Nephron progenitor cell (in vitro differentiated cells): ENCODE measurements around the gene RRAD.
A peak's percentile ranks its signal among the peaks of the same experiment; 100 is the strongest.
"Not testable (repeated sequence)": the region's sequence is repeated elsewhere in the genome, so short reads cannot be mapped to it uniquely, and the experiment has no call there.

Experiments
- DNase-seq: peaks from one replicate; pipeline ENCODE4 v3.0.0; 2021
- H3K27ac Mint-ChIP-seq: 2 replicates; pipeline ENCODE4 v1.8.0; 2021; ENCODE audit warnings: mild to moderate bottlenecking, moderate library complexity, mixed read lengths
- H3K27me3 Mint-ChIP-seq: 2 replicates; pipeline ENCODE4 v1.8.0; 2021; ENCODE audit warnings: mild to moderate bottlenecking, low read depth, mixed read lengths; ENCODE audit not compliant: poor library complexity
- H3K36me3 Mint-ChIP-seq: 2 replicates; pipeline ENCODE4 v1.8.0; 2021; ENCODE audit warnings: low read depth, mixed read lengths
- H3K4me1 Mint-ChIP-seq: 2 replicates; pipeline ENCODE4 v1.8.0; 2021; ENCODE audit warnings: mixed read lengths
- H3K4me3 Mint-ChIP-seq: 2 replicates; pipeline ENCODE4 v1.8.0; 2021; ENCODE audit warnings: mild to moderate bottlenecking, moderate library complexity, mixed read lengths
- H3K9me3 Mint-ChIP-seq: 2 replicates; pipeline ENCODE4 v1.8.0; 2021; ENCODE audit warnings: mild to moderate bottlenecking, moderate library complexity, mixed read lengths
- TF ChIP-seq, protein P1 (sequence below): fragments of 200-600 bp; sonication (generic); IDR thresholded peaks from 2 replicates; pipeline ENCODE4 v1.5.0; 2021; ENCODE audit warnings: antibody characterized with exemption

Gene RRAD

DNA sequence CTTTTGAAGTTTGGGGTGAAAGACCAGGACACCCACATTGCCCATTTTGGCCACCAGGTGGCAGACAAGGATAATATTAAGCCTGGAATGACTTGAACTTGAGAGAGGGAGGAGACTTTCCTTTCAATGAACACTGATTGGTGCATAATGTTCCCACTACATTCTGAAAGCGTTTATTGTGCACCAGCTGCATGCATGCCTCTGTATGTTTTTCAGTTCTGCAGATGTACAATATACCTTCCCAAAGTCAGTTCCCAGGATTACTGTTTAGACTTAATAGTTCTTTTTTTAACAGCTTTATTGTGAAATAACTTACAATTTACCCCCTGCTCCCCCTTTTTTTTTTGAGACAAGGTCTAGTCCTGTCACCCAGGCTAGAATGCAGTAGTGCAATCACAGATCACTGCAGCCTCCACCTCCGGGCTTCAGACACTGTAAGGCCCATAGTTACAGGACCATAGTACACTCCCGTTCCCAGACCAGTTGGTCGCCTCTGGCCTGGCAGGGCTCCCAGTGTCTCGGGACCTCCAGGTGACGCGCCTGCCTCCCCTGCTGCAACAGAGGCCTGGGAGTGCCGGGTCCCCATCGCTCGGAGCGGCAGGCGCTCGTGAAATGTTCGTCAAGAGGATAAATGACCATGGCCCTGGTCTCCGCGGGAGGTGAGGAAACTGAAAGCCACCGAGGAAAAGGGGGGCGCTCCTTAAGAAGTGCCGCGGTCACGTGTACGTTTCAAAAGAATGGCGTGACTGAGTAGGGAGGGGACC is 22.1 kb upstream of the RRAD start:
- DNase-seq = peak; percentile 87
- H3K27me3 Mint-ChIP-seq = peaks cover 55% of the 10 kb centered on the region
- H3K4me3 Mint-ChIP-seq = no peak overlapping the region
- H3K4me1 Mint-ChIP-seq = peaks cover 33% of the 10 kb centered on the region
- H3K36me3 Mint-ChIP-seq = peaks cover 8% of the 10 kb centered on the region
- H3K27ac Mint-ChIP-seq = no peak overlapping the region
- peaks cover 10% of the 10 kb centered on the region for H3K9me3 Mint-ChIP-seq
- TF ChIP-seq, protein P1, sequence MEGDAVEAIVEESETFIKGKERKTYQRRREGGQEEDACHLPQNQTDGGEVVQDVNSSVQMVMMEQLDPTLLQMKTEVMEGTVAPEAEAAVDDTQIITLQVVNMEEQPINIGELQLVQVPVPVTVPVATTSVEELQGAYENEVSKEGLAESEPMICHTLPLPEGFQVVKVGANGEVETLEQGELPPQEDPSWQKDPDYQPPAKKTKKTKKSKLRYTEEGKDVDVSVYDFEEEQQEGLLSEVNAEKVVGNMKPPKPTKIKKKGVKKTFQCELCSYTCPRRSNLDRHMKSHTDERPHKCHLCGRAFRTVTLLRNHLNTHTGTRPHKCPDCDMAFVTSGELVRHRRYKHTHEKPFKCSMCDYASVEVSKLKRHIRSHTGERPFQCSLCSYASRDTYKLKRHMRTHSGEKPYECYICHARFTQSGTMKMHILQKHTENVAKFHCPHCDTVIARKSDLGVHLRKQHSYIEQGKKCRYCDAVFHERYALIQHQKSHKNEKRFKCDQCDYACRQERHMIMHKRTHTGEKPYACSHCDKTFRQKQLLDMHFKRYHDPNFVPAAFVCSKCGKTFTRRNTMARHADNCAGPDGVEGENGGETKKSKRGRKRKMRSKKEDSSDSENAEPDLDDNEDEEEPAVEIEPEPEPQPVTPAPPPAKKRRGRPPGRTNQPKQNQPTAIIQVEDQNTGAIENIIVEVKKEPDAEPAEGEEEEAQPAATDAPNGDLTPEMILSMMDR = peak; percentile 81

DNA sequence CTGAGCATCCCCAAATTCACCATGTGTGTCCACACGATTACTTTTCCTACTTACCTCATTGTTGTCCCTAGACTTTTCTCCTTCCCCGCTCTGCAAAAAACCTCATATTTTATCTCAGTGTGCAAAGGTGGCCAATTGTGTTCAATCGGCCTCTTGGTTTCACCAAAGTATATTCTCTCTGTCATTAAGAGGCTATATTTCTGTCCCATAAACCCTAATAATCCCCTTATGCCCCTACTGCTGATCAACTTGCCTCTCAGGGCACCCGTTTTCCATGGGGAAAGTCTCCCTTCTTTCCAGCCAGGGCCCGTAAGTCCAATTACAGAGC is 21.6 kb upstream of the RRAD start:
- no peak overlapping the region for H3K4me3 Mint-ChIP-seq
- H3K27ac Mint-ChIP-seq = no peak overlapping the region
- no peak for DNase-seq
- TF ChIP-seq, protein P1 = no peak
- peaks cover 33% of the 10 kb centered on the region for H3K4me1 Mint-ChIP-seq
- H3K9me3 Mint-ChIP-seq = peaks cover 8% of the 10 kb centered on the region
- peaks cover 13% of the 10 kb centered on the region for H3K36me3 Mint-ChIP-seq
- peaks cover 50% of the 10 kb centered on the region for H3K27me3 Mint-ChIP-seq

DNA sequence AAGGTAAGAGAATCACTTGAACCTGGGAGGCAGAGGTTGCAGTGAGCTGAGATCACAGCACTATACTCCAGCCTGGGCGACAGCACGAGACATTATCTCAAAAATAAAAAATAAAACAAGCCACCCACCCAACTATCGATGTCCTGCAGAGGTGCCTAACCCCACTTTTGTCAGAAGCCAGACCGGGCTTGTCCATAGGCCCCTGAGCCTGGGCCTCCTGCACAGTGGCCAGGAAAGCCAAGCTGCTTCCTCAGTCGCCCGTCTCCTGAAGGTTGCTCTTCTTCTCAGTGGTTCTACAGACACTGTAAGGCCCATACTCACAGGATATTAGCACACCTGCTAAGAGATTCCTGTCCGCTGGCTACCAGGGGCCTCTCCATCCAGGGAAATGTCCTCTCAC is 21.2 kb upstream of the RRAD start:
- DNase-seq = no peak
- H3K27me3 Mint-ChIP-seq = peaks cover 46% of the 10 kb centered on the region
- H3K36me3 Mint-ChIP-seq = peaks cover 15% of the 10 kb centered on the region
- TF ChIP-seq, protein P1 = no peak
- peaks cover 33% of the 10 kb centered on the region for H3K4me1 Mint-ChIP-seq
- H3K27ac Mint-ChIP-seq = no peak overlapping the region
- peaks cover 4% of the 10 kb centered on the region for H3K9me3 Mint-ChIP-seq
- H3K4me3 Mint-ChIP-seq = no peak overlapping the region

DNA sequence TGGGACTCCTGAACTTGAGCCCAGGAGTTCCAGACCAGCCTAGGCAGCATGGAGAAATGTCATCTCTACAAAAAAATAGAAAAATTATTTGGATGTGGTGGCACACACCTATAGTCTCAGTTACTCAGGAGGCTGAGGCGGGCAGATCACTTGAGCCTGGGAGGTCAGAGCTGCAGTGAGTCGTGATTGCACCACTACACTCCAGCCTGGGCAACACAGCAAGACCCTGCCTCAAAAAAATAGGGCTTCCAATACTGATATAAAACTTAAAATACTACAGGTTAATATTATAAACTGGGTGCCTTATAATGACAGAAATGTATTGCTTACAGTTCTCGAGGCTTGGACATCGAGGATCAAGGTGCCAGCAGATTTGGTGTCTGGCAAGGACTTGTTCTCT is 20.6 kb upstream of the RRAD start:
- TF ChIP-seq, protein P1 = no peak
- no peaks in the 10 kb centered on the region for H3K9me3 Mint-ChIP-seq
- H3K27me3 Mint-ChIP-seq = peaks cover 45% of the 10 kb centered on the region
- H3K36me3 Mint-ChIP-seq = peaks cover 15% of the 10 kb centered on the region
- peaks cover 33% of the 10 kb centered on the region for H3K4me1 Mint-ChIP-seq
- H3K27ac Mint-ChIP-seq = no peak overlapping the region
- no peak for DNase-seq
- no peak overlapping the region for H3K4me3 Mint-ChIP-seq

DNA sequence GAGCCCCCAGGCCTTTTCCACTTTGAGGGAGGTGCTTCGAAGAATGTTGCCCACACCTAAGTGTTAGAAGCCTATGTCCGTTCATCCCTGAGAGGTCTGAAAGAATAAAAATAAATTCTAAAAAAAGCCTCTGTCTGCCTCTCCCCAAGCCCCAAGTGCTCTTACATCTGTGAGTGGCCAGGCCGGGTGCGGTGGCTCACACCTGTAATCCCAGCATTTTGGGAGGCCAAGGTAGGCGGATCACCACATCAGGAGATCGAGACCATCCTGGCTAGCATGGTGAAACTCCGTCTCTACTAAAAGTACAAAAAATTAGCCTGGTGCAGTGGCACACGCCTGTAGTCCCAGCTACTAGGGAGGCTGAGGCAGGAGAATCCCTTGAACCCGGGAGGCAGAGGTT is 19.6 kb upstream of the RRAD start:
- peaks cover 38% of the 10 kb centered on the region for H3K27me3 Mint-ChIP-seq
- not testable (repeated sequence) for DNase-seq

DNA sequence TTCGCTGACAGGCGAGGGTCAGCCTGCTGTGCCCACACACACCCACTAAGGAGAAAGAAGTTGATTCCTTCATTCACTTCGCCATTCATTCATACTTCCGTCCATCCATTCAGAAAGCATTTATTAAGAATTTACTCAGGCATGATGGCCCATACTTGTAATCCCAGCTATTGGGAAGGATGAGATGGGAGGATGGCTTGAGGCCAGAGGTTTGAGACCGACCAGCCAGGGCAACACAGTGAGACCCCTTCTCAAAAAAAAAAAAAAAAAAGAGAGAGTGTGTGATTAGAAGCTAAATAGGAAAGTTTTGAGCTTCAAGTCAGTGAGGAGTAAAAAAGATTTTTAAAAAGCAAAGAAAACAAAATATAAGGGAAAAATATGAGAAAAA is 18.7 kb upstream of the RRAD start:
- DNase-seq = no peak
- Mint-ChIP-seq H3K4me1 (peaks cover 20% of the 10 kb centered on the region), H3K27me3 (peaks cover 28% of the 10 kb centered on the region), H3K36me3 (peaks cover 21% of the 10 kb centered on the region), H3K9me3 (no peaks in the 10 kb centered on the region), H3K27ac (no peak overlapping the region), H3K4me3 (no peak overlapping the region)
- TF ChIP-seq, protein P1 = no peak

More for the DNA sequence above, 19.6 kb upstream of the RRAD start:
- H3K4me3 Mint-ChIP-seq, H3K9me3 Mint-ChIP-seq: not testable (repeated sequence)
- Mint-ChIP-seq H3K27ac (peak overlapping the region; percentile 42), H3K36me3 (peaks cover 17% of the 10 kb centered on the region), H3K4me1 (peaks cover 28% of the 10 kb centered on the region)
